ENCODE data around the gene SLC15A2.
"Not testable (repeated sequence)": the region's sequence is repeated elsewhere in the genome, so short reads cannot be mapped to it uniquely, and the experiment has no call there.

The SLC15A2 gene

DNA sequence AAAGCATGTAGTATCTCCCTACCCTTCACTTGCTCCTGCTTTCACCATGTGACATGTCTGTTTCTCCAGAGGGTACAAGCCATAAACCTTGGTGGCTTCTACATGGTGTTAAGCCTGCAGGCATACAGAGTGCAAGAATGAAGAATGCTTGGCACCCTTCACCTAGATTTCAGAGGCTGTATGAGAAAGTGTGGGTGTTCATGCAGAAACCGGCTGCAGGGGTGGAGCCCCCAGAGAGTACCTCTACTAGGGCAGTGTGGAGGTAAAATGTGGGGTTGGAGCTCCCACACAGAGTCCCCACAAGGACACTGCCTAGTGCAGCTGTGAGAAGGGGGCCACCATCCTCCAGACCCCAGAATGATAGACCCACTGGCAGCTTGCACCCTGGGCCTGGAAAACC, 32.2 kb downstream of the SLC15A2 start:
- DNase-seq (ENCODE audit: low spot score) = no peak

DNA sequence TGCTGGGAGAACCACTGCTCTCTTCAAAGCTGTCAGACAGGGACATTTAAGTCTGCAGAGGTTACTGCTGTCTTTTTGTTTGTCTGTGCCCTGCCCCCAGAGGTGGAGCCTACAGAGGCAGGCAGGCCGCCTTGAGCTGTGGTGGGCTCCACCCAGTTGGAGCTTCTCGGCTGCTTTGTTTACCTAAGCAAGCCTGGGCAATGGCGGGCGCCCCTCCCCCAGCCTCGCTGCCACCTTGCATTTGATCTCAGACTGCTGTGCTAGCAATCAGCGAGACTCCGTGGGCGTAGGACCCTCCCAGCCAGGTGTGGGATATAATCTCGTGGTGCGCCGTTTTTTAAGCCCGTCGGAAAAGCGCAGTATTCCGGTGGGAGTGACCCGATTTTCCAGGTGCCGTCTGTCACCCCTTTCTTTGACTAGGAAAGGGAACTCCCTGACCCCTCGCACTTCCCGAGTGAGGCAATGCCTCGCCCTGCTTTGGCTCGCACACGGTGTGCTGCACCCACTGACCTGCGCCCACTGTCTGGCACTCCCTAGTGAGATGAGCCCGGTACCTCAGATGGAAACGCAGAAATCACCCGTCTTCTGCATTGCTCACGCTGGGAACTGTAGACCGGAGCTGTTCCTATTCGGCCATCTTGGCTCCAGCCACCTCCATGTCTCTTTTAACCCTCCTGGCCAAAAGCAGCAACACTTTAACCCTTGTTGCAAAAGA, 44.1 kb downstream of the SLC15A2 start:
- not testable (repeated sequence) for DNase-seq (ENCODE audit: low spot score)

DNA sequence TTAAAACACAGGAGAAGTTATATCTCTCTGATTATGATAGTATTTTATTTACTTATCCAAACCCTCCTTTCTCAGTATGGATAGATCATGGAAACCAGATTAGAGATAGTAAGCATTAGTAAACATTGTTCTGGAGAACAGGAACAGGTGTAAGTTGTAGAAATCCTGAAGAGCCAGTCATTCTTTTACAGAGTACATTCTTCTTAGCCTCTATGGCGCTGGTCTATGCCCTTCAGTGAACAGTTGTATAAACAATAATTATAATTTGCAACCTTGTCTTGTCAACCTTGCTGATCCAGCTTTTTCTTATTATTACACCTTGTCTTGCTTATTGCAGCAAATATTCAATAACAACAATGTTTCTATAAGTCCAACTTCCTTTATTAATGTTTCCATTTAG, 47.4 kb downstream of the SLC15A2 start:
- DNase-seq (ENCODE audit: low spot score) = no peak

DNA sequence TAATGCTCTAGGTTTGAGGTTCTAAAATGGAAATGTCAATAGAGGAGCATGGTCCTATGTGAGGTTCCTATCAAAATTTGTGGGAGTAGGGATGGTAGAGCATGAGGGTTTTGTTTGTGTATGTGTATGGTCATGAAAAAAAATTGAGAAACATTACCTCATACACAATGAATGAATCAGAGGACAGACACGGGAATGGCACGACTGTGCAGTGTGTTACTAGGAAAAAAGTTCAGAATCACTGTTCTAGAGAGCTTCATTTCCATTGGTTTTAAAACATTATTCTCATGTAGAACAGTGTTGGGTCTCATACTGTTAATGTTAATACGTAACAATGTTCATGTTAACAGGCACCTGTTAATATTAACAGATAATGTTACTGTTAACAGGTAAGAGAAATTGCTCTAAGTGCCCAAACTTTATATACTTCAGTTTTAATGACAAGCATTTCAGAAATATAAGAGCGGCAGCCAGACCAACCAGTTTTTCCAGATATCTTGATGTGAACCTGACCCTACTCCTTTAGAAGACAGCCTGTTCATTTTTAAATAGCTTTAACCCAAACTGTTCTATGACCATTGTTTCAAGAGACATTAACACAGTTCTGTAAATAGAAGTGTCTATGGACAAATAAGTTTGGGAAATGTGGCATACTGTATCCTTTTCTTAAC, 48.0 kb downstream of the SLC15A2 start:
- DNase-seq (ENCODE audit: low spot score) = no peak

DNA sequence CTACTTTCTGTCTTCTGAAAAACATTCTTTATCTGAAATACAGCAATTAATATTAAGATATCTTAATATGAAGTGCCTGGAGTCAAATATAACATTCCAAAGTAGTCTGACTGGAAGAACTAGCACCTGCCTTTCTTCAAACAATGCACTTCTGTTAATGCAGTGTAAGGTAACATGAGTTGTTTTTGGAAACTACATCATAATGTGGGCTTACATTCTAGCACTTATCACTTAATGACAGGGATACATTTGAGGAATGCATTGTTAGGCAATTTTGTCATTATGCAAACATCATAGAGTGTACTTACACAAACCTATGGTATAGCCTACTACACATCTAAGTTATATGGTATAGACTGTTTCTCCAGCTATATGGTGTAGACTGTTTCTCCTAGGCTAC, 49.2 kb downstream of the SLC15A2 start:
- DNase-seq (ENCODE audit: low spot score) = no peak

DNA sequence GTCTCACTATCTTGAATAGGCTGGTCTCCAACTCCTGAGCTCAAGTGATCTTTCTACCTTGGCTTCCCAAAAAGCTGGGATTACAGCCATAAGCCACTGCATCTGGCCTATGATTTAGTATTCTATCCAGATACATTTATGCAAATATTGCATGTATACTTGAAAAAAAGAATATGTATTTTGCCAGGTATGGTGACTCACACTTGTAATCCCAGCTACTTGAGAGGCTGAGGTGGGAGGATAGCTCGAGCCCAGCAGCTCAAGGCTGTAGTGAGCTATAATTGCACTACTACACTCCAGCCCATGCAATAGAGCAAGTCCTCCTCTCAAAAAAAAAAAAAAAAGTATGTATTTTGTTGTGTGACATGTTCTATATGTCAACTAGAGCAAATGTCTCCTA, 54.4 kb downstream of the SLC15A2 start:
- no peak for DNase-seq (ENCODE audit: low spot score)

DNA sequence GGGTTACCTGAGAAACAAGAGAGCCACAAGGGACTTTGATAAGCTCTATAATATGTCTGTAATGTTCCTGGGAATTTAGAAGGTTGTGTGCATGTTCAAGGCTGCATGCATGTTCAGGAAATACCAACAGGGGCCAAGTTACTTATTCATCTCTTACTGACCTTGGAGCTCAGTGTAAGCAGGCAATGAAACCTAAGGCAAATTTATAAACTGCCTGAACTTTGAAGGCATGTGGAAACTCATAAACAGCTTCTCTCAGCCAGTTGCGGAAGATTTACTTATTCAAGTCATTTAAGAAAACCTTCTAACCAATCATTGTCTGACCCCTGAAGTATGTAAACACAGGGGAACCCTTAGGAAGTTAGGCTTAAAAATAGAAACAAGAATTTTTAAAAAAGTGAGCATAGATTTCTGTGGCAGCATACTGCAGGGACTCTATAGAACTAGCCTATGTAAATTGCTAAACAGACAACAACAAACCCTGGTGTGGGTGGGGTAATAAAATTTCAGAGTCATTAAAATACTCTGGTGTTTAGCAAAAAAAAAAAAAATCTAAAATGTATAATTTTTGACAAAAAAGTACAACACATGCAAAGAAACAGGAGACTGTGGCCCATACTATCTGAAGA, 57.2 kb downstream of the SLC15A2 start:
- DNase-seq (ENCODE audit: low spot score) = no peak

DNA sequence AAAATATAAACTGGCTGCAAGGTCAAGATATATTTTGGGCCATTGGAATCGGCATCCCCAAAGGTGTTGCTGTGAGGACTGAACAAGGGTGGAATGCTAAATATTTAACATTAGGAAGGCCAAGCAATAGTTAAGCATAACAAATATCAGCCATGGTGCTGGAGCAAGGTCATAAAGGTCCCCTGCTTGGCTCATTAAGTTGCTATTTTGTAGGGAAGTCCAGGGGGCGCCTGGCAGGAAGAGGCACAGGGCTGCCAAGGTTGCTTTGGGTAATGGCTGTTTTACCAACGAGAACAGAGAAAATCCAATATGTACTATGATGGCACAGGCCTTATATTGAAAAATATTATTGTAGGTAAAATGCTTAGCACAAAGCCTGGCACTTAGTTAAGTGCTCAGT, 62.2 kb downstream of the SLC15A2 start:
- no peak for DNase-seq (ENCODE audit: low spot score)

DNA sequence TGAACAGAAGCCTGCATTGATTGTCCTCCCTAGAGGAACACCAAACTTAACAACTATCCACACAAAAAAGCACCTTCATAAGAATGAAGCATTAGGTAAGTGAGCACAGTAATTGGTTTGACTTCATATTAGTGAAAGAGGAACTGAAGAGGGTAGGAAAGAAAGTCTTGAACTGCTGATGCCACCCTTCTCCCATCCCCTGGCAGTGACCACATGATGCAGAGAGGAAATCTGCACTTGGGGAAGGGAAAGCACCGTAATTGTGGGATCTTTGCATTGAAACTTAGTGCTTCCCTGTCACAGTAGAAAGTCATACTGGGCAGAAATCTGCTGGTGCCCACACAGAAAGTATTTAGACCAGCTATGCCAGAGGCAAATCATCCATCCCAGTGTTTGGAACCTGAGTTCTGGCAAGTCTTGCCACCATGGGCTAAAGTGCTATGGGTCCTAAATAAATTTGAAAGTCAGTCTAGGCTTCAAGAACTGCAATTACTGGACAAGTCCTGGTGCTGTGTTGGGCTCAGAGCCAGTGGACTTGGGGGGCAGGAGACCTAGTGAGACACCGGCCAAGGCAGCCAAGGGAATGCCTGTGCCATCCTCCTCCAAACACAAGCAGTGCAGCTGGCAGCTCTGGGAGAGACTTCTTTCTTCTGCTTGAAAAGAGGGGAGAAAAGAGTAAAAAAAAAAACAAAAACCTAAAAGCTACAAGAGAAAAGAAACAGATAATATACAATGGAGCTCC, 63.6 kb downstream of the SLC15A2 start:
- DNase-seq (ENCODE audit: low spot score) = no peak

DNA sequence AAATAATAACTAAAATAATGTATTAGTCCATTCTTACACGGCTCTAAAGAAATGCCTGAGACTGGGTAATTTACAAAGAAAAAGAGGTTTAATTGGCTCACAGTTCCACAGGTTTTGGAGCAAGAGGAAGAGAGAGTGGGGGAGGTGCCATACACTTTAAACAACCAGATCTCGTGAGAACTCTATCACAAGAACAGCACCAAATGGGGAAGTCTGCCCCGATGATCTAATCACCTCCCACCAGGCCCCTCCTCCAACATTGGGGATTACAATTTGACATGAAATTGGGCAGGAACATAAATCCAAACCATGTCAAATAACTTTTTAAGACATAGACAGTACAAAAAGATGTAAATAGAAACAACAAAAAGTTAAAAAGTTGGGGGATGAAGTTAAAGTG, 64.6 kb downstream of the SLC15A2 start:
- DNase-seq (ENCODE audit: low spot score) = no peak

DNA sequence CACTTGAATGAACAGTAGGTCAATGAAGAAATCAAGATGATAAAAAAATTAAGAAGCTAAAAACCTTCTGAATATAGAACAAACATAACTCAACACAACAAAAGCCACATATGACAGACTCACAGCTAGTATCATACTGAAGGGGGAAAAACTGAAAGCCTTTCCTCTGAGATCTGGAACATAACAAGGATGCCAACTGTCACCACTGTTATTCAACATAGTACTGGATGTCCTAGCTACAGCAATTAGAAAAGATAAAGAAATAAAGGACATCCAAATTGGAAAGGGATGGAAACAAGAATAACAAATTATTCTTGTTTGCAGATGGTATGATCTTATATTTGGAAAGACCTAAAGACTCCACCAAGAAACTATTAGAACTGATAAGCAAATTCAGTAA, 67.1 kb downstream of the SLC15A2 start:
- DNase-seq (ENCODE audit: low spot score) = no peak

DNA sequence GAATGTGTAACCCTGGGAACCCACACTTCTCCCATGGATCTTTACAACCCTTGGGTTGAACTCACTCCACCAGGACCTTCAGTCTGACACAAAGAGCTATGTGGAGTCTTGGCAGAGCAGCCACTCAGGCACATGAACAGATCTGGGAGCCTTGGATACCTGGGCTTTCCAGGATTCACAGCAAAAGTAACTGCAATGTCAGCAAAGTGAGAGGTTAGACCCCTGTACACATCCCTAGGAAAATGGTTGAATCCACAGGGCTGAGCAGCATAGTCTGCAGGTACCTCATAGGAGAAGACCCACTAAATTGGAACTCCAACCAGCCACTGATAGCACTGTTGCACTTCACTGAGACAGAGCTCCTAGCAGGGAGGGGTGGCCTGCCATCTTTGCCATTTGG, 68.2 kb downstream of the SLC15A2 start:
- DNase-seq (ENCODE audit: low spot score) = no peak

DNA sequence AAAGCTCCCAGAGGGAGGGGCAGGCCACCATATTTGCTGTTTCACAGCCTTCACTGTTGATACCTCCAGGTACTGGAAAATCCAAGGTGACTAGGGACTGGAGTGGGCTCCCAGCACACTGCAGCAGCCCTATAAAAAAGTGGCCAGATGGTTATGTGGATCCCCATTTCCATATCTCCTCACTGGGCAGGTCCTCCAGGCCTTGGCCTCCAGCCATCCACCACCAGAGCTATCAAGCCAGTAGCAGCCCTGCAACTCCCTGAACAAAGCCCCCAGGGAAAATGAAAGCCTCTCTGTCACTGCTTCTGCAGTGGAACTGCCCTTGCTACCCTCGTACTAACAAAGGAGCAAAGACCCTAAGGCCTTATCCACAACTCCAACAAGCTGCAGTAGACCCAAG, 69.4 kb downstream of the SLC15A2 start:
- DNase-seq (ENCODE audit: low spot score) = no peak

DNA sequence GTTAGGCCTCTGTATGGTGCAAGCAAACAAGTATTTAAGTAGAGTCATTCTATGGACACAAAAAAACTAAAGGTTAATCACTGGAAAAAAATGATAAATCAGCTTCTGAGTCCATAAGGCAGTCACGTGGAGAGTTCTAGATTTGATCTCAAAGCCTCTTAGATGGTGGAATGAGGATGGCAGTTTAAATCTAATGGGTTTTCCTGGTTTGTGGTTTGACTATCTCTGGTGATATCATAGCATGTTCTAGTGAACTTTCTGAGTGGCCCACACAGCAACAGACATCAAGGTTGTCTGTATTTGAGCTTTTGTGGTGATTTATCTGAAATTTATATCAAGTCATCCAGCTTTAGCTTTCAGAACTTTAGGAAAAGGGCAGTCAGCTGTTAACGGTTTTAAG, 75.4 kb downstream of the SLC15A2 start:
- DNase-seq (ENCODE audit: low spot score) = no peak

DNA sequence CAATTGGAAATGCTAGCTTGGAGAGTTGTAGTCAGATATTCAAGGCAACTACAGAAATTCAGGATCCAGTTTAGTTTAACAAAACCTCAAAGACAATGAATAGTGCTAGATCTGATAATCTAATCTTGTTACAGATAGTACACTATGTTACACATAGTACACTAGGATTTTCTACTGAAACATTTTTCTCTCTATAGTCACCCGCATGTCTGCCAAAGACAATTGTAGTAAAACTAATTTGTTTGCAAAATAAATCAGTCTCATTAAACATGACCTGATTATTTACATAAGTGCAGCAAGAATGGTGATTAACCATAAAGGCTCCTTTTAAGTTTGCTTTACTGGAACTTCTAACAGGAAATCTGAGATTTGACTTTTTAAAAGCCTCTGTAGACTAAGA, 75.8 kb downstream of the SLC15A2 start:
- DNase-seq (ENCODE audit: low spot score) = no peak

DNA sequence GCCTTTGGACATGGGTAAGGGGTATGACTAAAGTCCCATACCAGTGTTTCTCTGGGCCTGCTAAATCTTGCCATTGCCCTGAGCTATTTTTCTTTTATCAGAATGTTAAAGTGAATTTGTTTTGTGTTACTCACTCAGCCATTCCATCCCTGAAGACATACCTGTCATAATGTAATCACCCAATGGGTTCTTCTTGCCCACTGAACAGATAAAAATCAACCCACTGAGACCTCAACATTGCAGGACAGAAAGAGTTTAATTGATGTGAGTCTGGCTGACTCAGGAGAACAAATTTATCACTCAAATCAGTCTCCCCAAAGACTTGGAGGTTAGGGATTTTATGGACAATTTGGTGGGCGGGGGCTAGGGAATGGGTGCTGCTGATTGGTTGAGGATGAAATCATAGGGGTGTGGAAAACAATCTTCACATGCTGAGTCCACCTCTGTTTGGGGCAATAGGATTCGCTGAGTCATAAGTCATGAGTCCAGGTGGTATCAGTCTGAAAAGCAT, 80.5 kb downstream of the SLC15A2 start:
- DNase-seq (ENCODE audit: low spot score) = no peak

DNA sequence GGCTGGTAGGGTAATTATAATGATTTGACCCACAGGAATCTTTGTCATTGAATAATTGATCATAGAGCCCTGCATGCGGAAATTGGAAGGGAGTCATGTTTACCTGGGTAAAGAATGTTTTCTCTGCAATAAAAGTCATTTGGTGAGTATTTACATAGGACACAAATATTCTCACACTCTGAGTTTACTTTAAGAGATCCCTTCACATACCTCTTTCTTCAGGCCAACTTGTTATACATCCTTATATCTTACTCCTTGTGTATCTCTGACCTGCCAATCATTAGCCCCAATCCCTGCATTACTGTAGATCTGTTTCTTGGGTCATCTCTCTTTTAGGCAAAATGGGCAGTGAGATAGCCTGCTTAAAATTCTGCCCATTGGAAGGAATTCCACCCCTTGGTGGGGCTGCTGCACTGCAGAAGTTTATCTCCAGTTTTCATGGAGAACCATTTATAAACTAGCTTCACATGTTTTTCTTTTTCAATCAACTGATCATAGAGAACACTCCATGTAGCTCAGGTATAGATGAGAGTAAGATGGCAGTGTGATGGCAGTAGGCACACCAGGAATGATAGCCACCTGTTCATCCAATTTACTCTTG, 81.6 kb downstream of the SLC15A2 start:
- no peak for DNase-seq (ENCODE audit: low spot score)

DNA sequence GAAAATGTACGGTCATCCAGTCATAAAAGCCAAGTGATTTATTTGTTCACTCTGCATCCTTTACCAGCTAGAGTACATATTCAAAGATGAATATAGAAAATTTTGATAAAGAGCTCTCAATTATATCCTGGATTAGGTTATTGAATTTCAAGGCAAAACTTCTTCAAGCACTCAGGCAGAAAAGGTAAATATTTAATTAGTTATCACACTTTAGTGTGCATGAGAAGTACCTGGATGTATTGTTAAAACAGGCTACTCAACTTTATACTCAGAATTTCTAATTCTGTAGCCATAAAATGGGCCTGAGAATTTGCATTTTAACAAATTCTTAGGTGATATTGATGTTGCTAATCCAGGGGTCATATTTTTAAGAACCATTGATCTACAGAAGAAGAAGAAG, 82.5 kb downstream of the SLC15A2 start:
- DNase-seq (ENCODE audit: low spot score) = no peak

DNA sequence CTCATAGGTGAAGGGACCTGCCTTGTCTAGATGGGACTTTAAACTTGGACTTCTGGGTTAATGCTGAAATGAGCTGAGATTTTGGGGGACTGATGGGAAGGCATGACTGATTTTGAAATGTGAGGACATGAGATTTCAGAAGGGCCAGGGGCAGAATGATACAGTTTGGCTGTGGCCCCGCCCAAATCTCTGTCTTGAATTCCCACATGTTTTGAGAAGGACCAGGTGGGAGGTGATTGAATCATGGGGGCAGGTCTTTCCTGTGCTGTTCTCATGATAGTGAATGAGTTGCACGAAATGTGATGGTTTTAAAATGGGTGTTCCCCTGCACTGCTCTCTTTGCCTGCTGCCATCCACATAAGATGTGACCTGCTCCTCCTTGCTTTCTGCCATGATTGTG, 85.0 kb downstream of the SLC15A2 start:
- DNase-seq (ENCODE audit: low spot score) = no peak

DNA sequence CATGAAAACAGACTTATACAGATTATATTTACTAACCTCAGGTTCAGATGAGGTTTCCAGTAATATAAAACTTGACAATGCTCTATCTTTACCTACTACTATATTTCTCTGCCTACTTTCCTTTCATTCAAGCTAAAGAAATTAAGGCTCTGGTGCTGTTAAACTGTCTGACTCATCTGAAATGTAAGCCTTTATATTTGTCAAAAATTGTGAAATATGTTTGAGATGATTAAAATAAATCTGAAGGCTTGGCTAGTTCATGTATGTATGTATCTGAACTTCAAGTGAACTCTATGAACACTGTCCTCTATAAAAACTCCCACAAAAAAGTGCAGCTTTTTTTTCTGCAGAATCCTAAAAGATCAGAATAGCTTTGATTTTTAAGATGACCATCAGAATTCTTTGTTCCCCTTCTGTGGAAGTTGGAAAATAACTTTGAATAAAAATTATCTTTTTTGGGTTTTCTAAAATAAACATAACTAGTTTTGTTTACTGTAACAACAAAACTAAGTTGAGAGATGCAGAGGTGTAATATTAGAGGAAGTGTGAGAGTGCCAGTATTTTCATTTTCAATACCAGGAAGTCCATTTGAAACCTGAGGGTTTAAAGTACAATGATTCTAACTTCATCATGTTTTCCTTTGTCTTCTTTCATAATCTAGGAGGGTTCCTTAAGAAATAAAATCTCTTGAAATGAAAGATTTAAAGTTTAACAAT, 85.7 kb downstream of the SLC15A2 start:
- DNase-seq (ENCODE audit: low spot score) = no peak

DNA sequence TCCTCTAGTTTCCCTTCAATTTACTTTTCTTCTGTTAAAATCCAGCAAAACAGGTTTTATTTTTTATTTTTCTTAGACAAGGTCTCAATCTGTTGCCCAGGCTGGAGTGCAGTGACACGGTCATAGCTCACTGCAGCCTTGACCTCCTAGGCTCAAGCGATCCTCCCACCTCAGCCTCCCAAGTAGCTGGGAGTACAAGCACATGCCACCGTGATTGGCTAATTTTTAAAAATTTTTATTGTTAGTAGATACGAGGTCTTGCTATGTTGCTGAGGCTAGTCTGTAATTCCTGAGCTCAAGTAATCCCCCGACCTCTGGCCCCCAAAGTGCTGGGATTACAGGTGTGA, 86.2 kb downstream of the SLC15A2 start:
- no peak for DNase-seq (ENCODE audit: low spot score)

DNA sequence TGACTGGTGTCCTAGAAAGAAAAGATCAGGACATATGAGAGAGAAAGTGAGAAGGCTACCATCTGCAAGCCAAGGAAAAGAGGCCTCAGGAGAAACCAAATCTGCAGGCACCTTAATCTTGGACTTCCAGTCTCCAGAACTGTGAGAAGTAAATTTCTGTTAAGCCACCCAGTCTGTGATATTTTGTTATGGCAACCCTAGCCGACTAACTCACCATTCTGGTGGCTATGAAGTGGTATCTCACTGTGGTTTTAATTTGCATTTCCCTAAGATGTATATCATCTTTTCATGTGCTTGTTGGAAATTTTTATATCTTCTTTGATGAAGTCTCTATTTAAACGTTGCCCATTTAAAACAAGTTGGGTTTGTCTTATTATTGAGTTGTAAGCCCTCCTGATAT, 87.3 kb downstream of the SLC15A2 start:
- DNase-seq (ENCODE audit: low spot score) = no peak
